Subcutaneous abdominal adipose tissue (tissue), 5 donors: ENCODE results near the gene CAPNS1.

ENCODE experiments used
- H3K27ac ChIP-seq: one replicate; pipeline ENCODE4 v1.7.0; 2013; ENCODE audit warnings: low read depth, mild to moderate bottlenecking, inconsistent platforms, low read length, moderate library complexity
- H3K27me3 ChIP-seq, 5 donors: one replicate each; pipeline ENCODE4 v1.7.0; 2013; ENCODE audit warnings: low read length in 5 of 5, inconsistent platforms in 1 of 5; ENCODE audit not compliant: control insufficient read depth in 5 of 5, insufficient read depth in 4 of 5
- H3K36me3 ChIP-seq, 5 donors: one replicate each; pipeline ENCODE4 v1.7.0; 2013; ENCODE audit warnings: low read length in 5 of 5; ENCODE audit not compliant: control insufficient read depth in 5 of 5, insufficient read depth in 5 of 5
- H3K4me1 ChIP-seq, 5 donors: one replicate each; pipeline ENCODE4 v1.7.0; 2013; ENCODE audit warnings: low read length in 5 of 5, mild to moderate bottlenecking in 3 of 5, moderate library complexity in 1 of 5; ENCODE audit not compliant: control insufficient read depth in 5 of 5, insufficient read depth in 5 of 5
- H3K4me3 ChIP-seq, 5 donors: one replicate each; pipeline ENCODE4 v1.7.0; 2013; ENCODE audit warnings: low read length in 5 of 5, low read depth in 1 of 5
- H3K9ac ChIP-seq, 5 donors: one replicate each; pipeline ENCODE4 v1.7.0; 2013; ENCODE audit warnings: low read length in 5 of 5, mild to moderate bottlenecking in 4 of 5, moderate library complexity in 3 of 5
- H3K9me3 ChIP-seq, 5 donors: one replicate each; pipeline ENCODE4 v1.7.0; 2013; ENCODE audit warnings: low read length in 5 of 5; ENCODE audit not compliant: control insufficient read depth in 5 of 5
- donor health status: healthy.
- donor health status: healthy.
- donor health status: healthy.
- donor health status: healthy.
- donor health status: healthy.

Gene CAPNS1

GRCh38 chr19:36103040-36103626 is 36.7 kb upstream of the CAPNS1 start:
- H3K27me3 ChIP-seq = no peaks in the 10 kb centered on the region
- H3K4me1 ChIP-seq = peaks cover 0 to 6% (median 0%) of the 10 kb centered on the region in 5 donors
- no peak overlapping the region for H3K27ac ChIP-seq
- H3K36me3 ChIP-seq = peaks cover 0 to 20% (median 7%) of the 10 kb centered on the region in 5 donors
- no peak overlapping the region for H3K4me3 ChIP-seq
- H3K9me3 ChIP-seq = no peaks in the 10 kb centered on the region
- H3K9ac ChIP-seq = no peak overlapping the region

GRCh38 chr19:36103842-36104552 is 35.9 kb upstream of the CAPNS1 start:
- peaks cover 0 to 6% (median 0%) of the 10 kb centered on the region in 5 donors for H3K4me1 ChIP-seq
- no peaks in the 10 kb centered on the region for H3K27me3 ChIP-seq
- H3K4me3 ChIP-seq = no peak overlapping the region
- no peak overlapping the region for H3K27ac ChIP-seq
- H3K9me3 ChIP-seq = no peaks in the 10 kb centered on the region
- H3K9ac ChIP-seq = no peak overlapping the region
- peaks cover 0 to 20% (median 7%) of the 10 kb centered on the region in 5 donors for H3K36me3 ChIP-seq

- Histone ChIP-seq H3K9ac (no peak overlapping the region), H3K4me3 (no peak overlapping the region), H3K27me3 (no peaks in the 10 kb centered on the region), H3K27ac (no peak overlapping the region), H3K36me3 (peaks cover 0 to 28% (median 9%) of the 10 kb centered on the region in 5 donors), H3K4me1 (no peaks in the 10 kb centered on the region), H3K9me3 (no peaks in the 10 kb centered on the region)
Measured at GRCh38 chr19:36106441-36106840, 33.4 kb upstream of the CAPNS1 start.

GRCh38 chr19:36106991-36107390 is 32.9 kb upstream of the CAPNS1 start:
- Histone ChIP-seq H3K36me3 (peaks cover 0 to 30% (median 12%) of the 10 kb centered on the region in 5 donors), H3K9ac (no peak overlapping the region), H3K27ac (no peak overlapping the region), H3K4me3 (no peak overlapping the region), H3K27me3 (no peaks in the 10 kb centered on the region), H3K9me3 (no peaks in the 10 kb centered on the region), H3K4me1 (no peaks in the 10 kb centered on the region)

GRCh38 chr19:36108684-36109083 is 31.2 kb upstream of the CAPNS1 start:
- Histone ChIP-seq H3K27me3 (no peaks in the 10 kb centered on the region), H3K4me3 (no peak overlapping the region), H3K27ac (no peak overlapping the region), H3K9ac (no peak overlapping the region), H3K4me1 (peaks cover 0 to 4% (median 4%) of the 10 kb centered on the region in 5 donors), H3K9me3 (no peaks in the 10 kb centered on the region), H3K36me3 (peaks cover 0 to 46% (median 23%) of the 10 kb centered on the region in 5 donors)

GRCh38 chr19:36110487-36111199 is 29.2 kb upstream of the CAPNS1 start, which contains the start of gene OVOL3:
OVOL3 (plus strand) TSS chr19:36111143; CDS start chr19:36111203, 60 bp downstream.
- Histone ChIP-seq H3K9ac (peak within 1 kb of the TSS in 1 of 5 donors; percentile 30), H3K27ac (no peak within 1 kb of the TSS), H3K4me3 (no peak within 1 kb of the TSS), H3K27me3 (no peaks in the 10 kb centered on the region), H3K9me3 (no peaks in the 10 kb centered on the region), H3K36me3 (peaks cover 0 to 41% (median 19%) of the 10 kb centered on the region in 5 donors), H3K4me1 (peaks cover 1 to 17% (median 15%) of the 10 kb centered on the region in 5 donors)

- Histone ChIP-seq H3K9ac (peak overlapping the region in 1 of 5 donors; percentile 30), H3K9me3 (no peaks in the 10 kb centered on the region), H3K27me3 (no peaks in the 10 kb centered on the region)
Measured at GRCh38 chr19:36111200-36111539, 28.7 kb upstream of the CAPNS1 start.

GRCh38 chr19:36112678-36113077 is 27.2 kb upstream of the CAPNS1 start:
- Histone ChIP-seq H3K27ac (no peak overlapping the region), H3K36me3 (peaks cover 0 to 34% (median 21%) of the 10 kb centered on the region in 5 donors), H3K27me3 (no peaks in the 10 kb centered on the region), H3K9me3 (no peaks in the 10 kb centered on the region), H3K4me3 (no peak overlapping the region), H3K9ac (no peak overlapping the region), H3K4me1 (peaks cover 8 to 30% (median 23%) of the 10 kb centered on the region in 5 donors)

More at GRCh38 chr19:36111200-36111539, 28.7 kb upstream of the CAPNS1 start:
- peaks cover 0 to 41% (median 19%) of the 10 kb centered on the region in 5 donors for H3K36me3 ChIP-seq
- peaks cover 5 to 23% (median 20%) of the 10 kb centered on the region in 5 donors for H3K4me1 ChIP-seq
- no peak overlapping the region for H3K4me3 ChIP-seq
- H3K27ac ChIP-seq = no peak overlapping the region

- Histone ChIP-seq H3K9ac (peak overlapping the region in 1 of 5 donors; percentile 85), H3K36me3 (peaks cover 0 to 35% (median 25%) of the 10 kb centered on the region in 5 donors), H3K4me1 (peaks cover 8 to 30% (median 23%) of the 10 kb centered on the region in 5 donors), H3K27me3 (no peaks in the 10 kb centered on the region), H3K4me3 (peak overlapping the region in 3 of 5 donors; percentile 78 to 88 (median 81)), H3K27ac (no peak overlapping the region), H3K9me3 (no peaks in the 10 kb centered on the region)
Measured at GRCh38 chr19:36113425-36113824, 26.4 kb upstream of the CAPNS1 start.
